Effector memory CD8-positive, alpha-beta T cell (primary cell): ENCODE data around the gene TTC34.

Source experiments
- ATAC-seq: fragments of 150-1000 bp; cut with Tn5 transposase; replicated peaks from 2 replicates; pipeline ENCODE4 v1.10.0; 2021; ENCODE audit warnings: mild to moderate bottlenecking, moderate library complexity
- DNase-seq, 3 experiments: peaks; one replicate each; pipeline ENCODE4 v3.0.0; 2021
- H3K27ac Mint-ChIP-seq, 2 donors: one replicate each; pipeline ENCODE4 v1.8.0; 2022; ENCODE audit warnings: mild to moderate bottlenecking in 2 of 2, mixed read lengths in 2 of 2, moderate library complexity in 2 of 2
- H3K27me3 Mint-ChIP-seq, 2 donors: one replicate each; pipeline ENCODE4 v1.8.0; 2022; ENCODE audit warnings: mixed read lengths in 2 of 2
- H3K36me3 Mint-ChIP-seq: one replicate; pipeline ENCODE4 v1.8.0; 2022; ENCODE audit warnings: mild to moderate bottlenecking, moderate library complexity, mixed read lengths; ENCODE audit not compliant: insufficient read depth
- H3K4me1 Mint-ChIP-seq, 2 donors: one replicate each; pipeline ENCODE4 v1.8.0; 2022; ENCODE audit warnings: low read depth in 2 of 2, mixed read lengths in 2 of 2
- H3K4me3 Mint-ChIP-seq, 2 donors: one replicate each; pipeline ENCODE4 v1.8.0; 2022; ENCODE audit warnings: mild to moderate bottlenecking in 2 of 2, mixed read lengths in 2 of 2, moderate library complexity in 2 of 2
- H3K9me3 Mint-ChIP-seq, 2 donors: one replicate each; pipeline ENCODE4 v1.8.0; 2022; ENCODE audit warnings: mixed read lengths in 2 of 2
- total RNA-seq, 9 experiments: gene quantifications; one replicate each; lab custom pipeline; 2026; lab: John Stamatoyannopoulos, UW

TTC34 gene
- 0.18 to 5.4 (median 1.9) reads per million in 9 experiments for total RNA-seq

- Mint-ChIP-seq H3K9me3 (no peaks in the 10 kb centered on the region), H3K4me1 (peaks cover 0 to 5% of the 10 kb centered on the region in 2 donors), H3K4me3 (no peak within 1 kb of the TSS), H3K36me3 (no peaks in the 10 kb centered on the region), H3K27me3 (peaks cover 20 to 43% of the 10 kb centered on the region in 2 donors), H3K27ac (no peak within 1 kb of the TSS)
- DNase-seq, result peak; percentile 21 to 30 (median 29)
- ATAC-seq, result peak; percentile 78
These were observed at the start of gene TTC34 for GRCh38 chr1:2801535-2802291. Gene TTC34, minus strand, starts transcription at chr1:2801693. Its CDS starts 866 bp downstream, at chr1:2800827.

DNA sequence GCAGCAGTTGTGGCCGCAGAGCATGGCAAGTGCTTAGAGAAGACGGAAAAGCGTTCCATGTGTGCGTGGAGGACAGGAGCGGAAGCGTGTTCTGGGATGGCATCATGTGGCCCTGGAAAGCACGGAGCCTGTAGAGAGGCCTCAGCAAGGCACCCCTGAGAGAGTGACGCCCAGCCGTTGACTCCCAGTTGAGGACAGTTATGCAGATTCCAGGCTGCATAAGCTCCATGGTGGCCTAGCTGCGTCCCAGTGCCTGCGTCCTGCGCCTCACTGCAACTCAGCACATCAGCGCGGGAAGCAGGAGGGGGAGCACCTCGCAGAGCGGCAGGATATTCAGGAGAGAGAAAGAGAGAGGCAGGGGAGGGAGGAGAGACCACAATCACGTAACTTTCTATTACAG is 49.0 kb upstream of the TTC34 start:
- ATAC-seq, result no peak

DNA sequence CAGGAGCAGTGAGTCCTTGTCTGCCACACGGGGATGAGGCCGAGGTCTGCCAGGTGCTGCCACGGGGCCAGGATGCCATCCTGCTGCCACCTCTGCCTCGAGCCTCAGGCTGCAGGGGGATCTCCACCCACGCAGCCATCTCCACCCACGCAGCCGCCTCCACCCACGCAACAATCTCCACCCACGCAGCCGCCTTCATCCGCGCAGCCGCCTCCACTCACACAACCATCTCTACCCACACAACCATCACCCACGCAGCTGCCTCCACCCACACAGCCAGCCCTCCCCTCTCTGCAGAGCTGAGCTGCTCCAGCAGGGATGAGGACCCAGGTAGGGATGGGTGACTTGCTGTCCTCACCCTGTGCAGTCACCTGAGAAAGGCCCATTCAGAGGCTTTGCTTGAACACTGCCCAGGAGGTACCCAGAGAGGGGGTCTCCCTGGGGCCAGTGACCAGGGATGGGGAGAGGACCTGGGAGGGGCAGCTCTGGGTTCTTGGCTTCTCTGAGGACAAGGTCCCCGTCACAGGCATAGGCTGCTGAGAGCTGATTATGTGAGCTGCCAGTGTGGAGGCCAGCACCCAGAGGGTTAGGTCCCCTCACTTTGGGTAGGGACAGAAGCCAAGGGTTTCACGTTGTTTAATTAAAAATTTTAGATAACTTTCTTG is 46.6 kb upstream of the TTC34 start:
- Mint-ChIP-seq H3K9me3 (no peaks in the 10 kb centered on the region), H3K27me3 (peaks cover 38 to 78% of the 10 kb centered on the region in 2 donors), H3K27ac (peak overlapping the region in 1 of 2 donors; percentile 33), H3K36me3 (no peaks in the 10 kb centered on the region), H3K4me3 (no peak overlapping the region), H3K4me1 (no peaks in the 10 kb centered on the region)
- no peak for ATAC-seq
- DNase-seq, result no peak

More for the DNA sequence above, 49.0 kb upstream of the TTC34 start:
- H3K27ac Mint-ChIP-seq, result no peak overlapping the region
- no peaks in the 10 kb centered on the region for H3K36me3 Mint-ChIP-seq
- no peak for DNase-seq
- no peaks in the 10 kb centered on the region for H3K9me3 Mint-ChIP-seq
- no peaks in the 10 kb centered on the region for H3K4me1 Mint-ChIP-seq
- peaks cover 34 to 75% of the 10 kb centered on the region in 2 donors for H3K27me3 Mint-ChIP-seq
- H3K4me3 Mint-ChIP-seq, result no peak overlapping the region

- H3K27me3 Mint-ChIP-seq, result peaks cover 38 to 74% of the 10 kb centered on the region in 2 donors
- no peak overlapping the region for H3K4me3 Mint-ChIP-seq
- H3K4me1 Mint-ChIP-seq, result no peaks in the 10 kb centered on the region
- no peaks in the 10 kb centered on the region for H3K9me3 Mint-ChIP-seq
- H3K36me3 Mint-ChIP-seq, result no peaks in the 10 kb centered on the region
- ATAC-seq (no peak), DNase-seq (no peak)
- H3K27ac Mint-ChIP-seq, result no peak overlapping the region
These were observed 45.8 kb upstream of the TTC34 start for GRCh38 chr1:2847086-2847985.

DNA sequence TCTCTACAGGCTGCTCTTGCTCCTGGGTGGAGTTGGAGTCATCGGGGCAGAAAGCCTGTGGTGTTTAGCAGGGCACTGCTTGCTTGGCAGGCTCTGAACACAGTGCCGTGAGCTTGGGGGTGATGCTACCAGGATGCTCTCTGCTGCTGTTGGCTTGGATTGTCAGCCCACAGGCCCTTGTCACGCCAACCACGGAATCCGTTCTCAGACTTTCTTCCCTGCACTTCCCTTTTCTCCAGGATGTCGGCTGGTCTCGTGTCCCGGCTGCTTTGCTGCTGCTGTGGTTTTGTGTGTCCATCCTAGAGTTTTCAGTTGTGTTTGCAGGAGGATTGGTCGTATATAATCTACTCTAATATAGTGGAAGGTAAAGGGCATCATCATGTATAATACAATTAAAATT is 44.4 kb upstream of the TTC34 start:
- Mint-ChIP-seq H3K4me1 (no peaks in the 10 kb centered on the region), H3K27ac (no peak overlapping the region), H3K36me3 (no peaks in the 10 kb centered on the region), H3K9me3 (no peaks in the 10 kb centered on the region), H3K27me3 (peaks cover 38 to 62% of the 10 kb centered on the region in 2 donors), H3K4me3 (no peak overlapping the region)
- DNase-seq, result no peak
- no peak for ATAC-seq

GRCh38 chr1:2840036-2840809 is 38.7 kb upstream of the TTC34 start:
- peaks cover 2 to 13% of the 10 kb centered on the region in 2 donors for H3K27me3 Mint-ChIP-seq
- H3K9me3 Mint-ChIP-seq, result no peaks in the 10 kb centered on the region
- peak; percentile 83 for ATAC-seq
- peaks cover 9 to 11% of the 10 kb centered on the region in 2 donors for H3K4me1 Mint-ChIP-seq
- H3K27ac Mint-ChIP-seq, result peak overlapping the region; percentile 16 to 50
- peak; percentile 36 to 50 (median 37) for DNase-seq
- H3K36me3 Mint-ChIP-seq, result peaks cover 4% of the 10 kb centered on the region
- H3K4me3 Mint-ChIP-seq, result peak overlapping the region; percentile 31 to 53

GRCh38 chr1:2837823-2838222 is 36.3 kb upstream of the TTC34 start:
- Mint-ChIP-seq H3K27ac (no peak overlapping the region), H3K27me3 (peaks cover 0 to 21% of the 10 kb centered on the region in 2 donors), H3K9me3 (no peaks in the 10 kb centered on the region), H3K4me1 (peaks cover 9 to 11% of the 10 kb centered on the region in 2 donors), H3K4me3 (no peak overlapping the region), H3K36me3 (peaks cover 4% of the 10 kb centered on the region)
- no peak for DNase-seq
- ATAC-seq, result no peak

DNA sequence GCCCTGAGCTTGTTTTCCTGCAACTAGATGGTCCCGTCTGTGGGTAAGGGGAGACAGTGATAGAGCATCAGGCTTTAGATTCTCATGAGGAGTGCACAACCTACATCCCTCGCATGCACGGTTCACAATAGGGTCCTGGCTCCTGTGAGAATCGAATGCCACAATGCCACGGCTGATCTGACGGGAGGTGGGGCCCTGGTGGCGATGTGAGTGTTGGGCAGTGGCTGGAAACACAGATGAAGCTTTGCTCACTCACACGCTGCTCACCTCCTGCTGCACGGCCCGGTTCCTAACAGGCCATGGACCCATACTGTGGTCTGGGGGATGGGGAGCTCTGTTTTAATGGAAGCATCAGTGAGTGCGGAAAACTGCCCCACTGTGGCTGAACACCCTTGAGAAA is 35.8 kb upstream of the TTC34 start:
- Mint-ChIP-seq H3K4me3 (no peak overlapping the region), H3K27ac (no peak overlapping the region), H3K27me3 (peaks cover 2 to 26% of the 10 kb centered on the region in 2 donors), H3K4me1 (peaks cover 9 to 11% of the 10 kb centered on the region in 2 donors), H3K9me3 (no peaks in the 10 kb centered on the region), H3K36me3 (peaks cover 4% of the 10 kb centered on the region)
- no peak for ATAC-seq
- DNase-seq, result no peak

DNA sequence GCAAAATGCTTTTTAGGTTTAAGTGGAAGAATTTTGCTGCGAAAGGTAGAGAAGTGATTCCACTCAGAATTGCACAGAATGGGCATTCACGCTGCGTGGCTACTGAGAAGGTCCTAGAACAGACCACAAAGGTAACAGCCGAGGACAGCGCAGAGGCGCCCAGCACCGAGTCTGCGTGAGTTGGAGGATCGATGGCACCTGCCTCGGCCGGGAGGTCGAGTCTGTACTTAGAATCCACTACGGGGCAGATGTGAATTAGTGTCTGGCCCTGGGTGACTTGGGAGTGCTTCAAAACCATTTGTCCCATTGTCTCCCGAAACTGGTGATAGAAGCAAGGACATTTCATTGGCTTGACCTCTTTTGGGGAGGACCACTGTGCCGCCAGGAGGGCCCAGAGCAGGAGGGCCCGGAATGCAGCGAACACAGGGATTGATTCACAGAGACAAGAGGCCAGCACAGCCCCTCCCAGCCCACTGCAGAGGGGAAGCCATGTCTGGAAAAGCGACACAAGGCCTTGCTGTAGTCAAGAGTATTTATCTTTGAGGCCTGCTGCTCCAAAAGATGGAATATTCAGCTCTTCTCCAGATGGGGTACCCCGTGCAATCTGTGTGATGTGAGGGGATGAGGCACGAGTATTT is 35.0 kb upstream of the TTC34 start:
- Mint-ChIP-seq H3K4me3 (no peak overlapping the region), H3K27me3 (peaks cover 6 to 32% of the 10 kb centered on the region in 2 donors), H3K9me3 (no peaks in the 10 kb centered on the region), H3K4me1 (peaks cover 9 to 11% of the 10 kb centered on the region in 2 donors), H3K36me3 (peaks cover 4% of the 10 kb centered on the region), H3K27ac (no peak overlapping the region)
- DNase-seq, result no peak
- no peak for ATAC-seq

DNA sequence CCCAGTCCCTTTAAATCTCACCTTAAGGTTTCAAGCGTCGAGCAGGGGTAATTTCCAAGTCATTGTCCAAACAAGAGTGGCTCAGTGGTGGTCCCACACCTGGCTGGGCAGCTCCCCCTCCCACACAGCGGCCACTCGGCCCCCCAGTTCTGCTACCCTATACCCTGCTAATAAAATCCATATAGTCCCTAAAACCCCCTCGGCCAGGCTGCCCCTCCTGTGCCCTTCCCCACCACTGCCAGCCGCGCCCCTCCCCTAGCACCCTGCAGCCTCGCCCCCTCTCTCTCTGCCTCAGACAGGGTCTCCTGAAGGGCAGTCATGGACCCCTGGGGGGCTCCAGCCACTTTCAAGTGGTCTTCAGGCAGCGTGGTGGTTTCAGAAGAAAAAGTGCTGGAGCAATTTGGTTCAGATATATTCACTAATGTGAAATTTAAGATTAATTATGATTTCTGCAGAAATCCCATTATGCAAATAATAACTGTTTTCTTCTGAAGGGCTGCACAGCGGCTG is 34.2 kb upstream of the TTC34 start:
- Mint-ChIP-seq H3K9me3 (no peaks in the 10 kb centered on the region), H3K4me3 (no peak overlapping the region), H3K36me3 (peaks cover 4% of the 10 kb centered on the region), H3K4me1 (peaks cover 8 to 10% of the 10 kb centered on the region in 2 donors), H3K27ac (no peak overlapping the region), H3K27me3 (peaks cover 10 to 40% of the 10 kb centered on the region in 2 donors)
- no peak for ATAC-seq
- DNase-seq, result no peak

- ATAC-seq (no peak), DNase-seq (no peak)
- H3K27me3 Mint-ChIP-seq, result peaks cover 10 to 40% of the 10 kb centered on the region in 2 donors
- no peak overlapping the region for H3K4me3 Mint-ChIP-seq
- peaks cover under 1 to 3% of the 10 kb centered on the region in 2 donors for H3K4me1 Mint-ChIP-seq
- no peaks in the 10 kb centered on the region for H3K9me3 Mint-ChIP-seq
- peaks cover 3% of the 10 kb centered on the region for H3K36me3 Mint-ChIP-seq
- H3K27ac Mint-ChIP-seq, result no peak overlapping the region
These were observed 33.5 kb upstream of the TTC34 start for GRCh38 chr1:2834741-2835564.
